NCI-H82 treated with DMSO at 0.1 percent for 48 hours (cell line): Measurements from ENCODE around the gene CCDC85A.
"Not testable (repeated sequence)": the region's sequence is repeated elsewhere in the genome, so short reads cannot be mapped to it uniquely, and the experiment has no call there.

ENCODE experiments used
- DNase-seq: peaks from one replicate; lab custom pipeline; 2025; ENCODE audit not compliant: unreplicated experiment; lab: John Stamatoyannopoulos, UW

CCDC85A gene

DNA sequence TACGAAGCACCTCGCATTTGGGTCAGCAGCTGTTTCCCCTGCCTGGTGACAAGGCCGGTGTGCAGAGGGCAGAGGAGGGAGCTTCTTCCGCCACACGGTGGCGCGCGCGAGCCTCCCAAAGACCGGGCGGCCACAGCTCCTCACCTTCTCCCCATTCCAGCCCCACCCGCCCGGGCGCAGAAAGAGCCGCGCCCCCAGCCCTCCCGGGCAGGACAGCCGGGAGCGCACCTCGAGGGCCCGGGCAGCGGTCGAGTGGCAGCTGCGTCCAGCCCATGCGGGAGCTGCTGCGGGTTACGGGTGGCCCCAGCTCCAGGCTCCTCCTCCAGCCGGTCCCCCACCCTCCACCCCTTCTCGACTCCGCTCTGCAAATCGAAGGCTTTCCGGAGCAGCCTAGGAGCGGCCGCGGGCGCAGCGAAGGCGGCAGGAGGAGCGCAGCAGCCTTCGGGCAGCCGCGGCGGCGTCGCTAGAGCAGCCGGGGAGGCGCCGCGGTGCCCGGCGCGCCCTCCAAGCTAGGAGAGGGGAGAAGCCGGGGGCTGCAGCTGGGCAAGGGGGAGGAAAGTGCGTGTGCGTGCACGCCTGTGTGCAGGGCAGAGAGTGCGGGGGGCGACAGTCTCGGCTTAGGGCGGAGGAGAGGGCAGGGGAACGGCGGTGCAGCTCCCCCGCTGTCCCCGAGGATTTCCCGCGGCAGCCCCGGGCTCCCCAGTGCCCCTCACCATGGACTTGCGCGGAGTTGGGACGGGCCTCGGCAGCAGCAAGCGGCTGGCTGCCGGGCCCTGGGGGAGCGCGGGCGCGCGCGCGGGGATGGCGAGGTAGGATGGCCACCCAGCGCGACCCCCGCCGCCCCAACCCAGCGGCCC is at the start of gene CCDC85A:
Gene CCDC85A, plus strand, starts transcription at position 348 of the 857 bp plus-strand sequence. CDS start 635 bp downstream, outside the sequence.
- peak; percentile 52 for DNase-seq

GRCh38 chr2:56134861-56135260 is 48.9 kb upstream of the CCDC85A start:
- no peak for DNase-seq

DNA sequence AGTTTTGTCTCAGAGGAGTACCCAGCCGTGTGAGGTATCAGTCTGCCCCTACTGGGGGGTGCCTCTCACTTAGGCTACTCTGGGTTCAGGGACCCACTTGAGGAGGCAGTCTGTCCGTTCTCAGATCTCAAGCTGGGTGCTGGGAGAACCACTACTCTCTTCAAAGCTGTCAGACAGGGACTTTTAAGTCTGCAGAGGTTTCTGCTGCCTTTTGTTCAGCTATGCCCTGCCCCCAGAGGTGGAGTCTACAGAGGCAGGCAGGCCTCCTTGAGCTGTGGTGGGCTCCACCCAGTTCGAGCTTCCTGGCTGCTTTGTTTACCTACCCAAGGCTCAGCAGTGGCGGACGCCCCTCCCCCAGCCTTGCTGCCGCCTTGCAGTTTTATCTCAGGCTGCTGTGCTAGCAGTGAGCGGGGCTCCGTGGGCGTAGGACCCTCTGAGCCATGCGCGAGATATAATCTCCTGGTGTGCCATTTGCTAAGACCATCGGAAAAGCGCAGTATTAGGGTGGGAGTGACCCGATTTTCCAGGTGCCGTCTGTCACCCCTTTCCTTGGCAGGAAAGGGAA is 41.2 kb upstream of the CCDC85A start:
- DNase-seq: not testable (repeated sequence)

GRCh38 chr2:56147907-56148306 is 35.9 kb upstream of the CCDC85A start:
- no peak for DNase-seq

DNA sequence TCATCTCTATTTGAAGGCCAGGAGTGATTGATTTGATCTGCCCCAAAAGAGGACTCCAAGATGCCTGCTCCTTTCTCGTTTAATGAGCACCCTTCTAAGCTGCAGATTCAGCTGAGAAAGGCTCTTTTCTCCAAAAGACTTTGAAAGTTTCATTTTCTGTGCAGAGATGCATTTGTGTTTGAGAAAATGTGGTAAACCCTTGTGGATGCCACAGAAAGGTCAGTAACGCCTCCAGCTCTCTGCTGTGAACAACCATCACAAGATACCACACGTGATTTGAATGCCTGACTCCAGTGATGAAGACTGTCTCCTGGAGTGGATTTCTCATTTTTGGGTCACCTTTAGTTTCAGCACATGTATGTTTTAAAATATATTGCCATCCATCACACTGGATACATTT is 35.0 kb upstream of the CCDC85A start:
- DNase-seq: no peak

DNA sequence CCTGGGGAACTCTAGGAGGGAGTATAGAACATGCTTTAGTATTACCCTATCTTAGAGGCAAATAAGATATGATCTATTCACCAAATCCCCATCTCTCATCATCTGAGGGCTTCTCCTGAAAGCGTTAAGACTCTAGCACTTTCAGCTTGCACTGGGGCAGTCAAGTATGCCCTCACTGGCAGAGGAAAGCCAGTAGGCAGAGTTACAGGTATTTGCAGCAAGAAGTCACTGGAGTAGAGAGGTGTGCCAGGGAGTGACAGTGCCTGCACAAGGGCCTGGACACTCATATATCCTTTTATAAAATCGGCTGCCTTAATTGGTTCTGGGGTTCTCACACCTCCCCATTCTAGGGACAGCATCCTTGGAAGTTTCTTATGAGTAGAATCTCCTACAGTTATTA is 31.9 kb upstream of the CCDC85A start:
- no peak for DNase-seq

DNA sequence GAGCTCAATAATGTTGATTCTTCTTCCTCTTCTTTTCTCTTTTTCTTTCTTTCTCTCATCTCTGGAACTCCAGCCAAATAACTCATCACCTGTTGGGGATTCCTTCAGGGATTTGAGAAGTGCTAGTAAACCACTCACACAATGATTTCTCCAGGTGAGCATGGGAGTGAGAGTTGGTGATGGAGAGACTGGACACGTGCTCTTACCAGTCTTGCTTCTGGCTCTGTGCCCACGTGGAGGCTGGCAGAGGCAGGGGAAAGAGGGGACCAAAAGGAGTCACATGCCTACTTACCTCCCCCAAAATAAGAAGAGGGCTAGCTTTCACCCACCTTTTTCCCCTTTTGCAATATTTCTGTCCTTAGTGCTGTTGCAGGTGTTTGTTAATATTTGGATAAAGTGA is 28.6 kb upstream of the CCDC85A start:
- DNase-seq: no peak

DNA sequence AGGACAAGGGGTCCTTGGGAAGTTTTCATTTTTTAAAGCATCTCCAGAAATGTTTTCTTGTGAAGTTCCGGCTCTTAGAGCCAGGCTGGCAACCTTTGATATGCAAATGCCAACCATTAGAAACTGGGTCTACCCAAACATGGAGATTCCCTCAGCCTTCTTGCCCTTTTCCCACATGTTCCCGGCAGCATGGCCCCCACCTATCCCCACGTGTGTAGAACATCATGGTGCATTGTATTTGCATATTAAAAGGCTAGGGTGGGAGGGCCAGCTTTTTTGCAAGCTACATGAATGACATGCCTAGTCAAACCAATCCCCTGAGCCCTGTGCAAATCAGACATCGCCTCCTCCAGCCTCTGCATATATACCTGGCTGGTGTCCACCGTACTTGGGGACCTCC is 23.9 kb upstream of the CCDC85A start:
- DNase-seq: not testable (repeated sequence)

- DNase-seq: no peak
These were observed 15.9 kb upstream of the CCDC85A start for GRCh38 chr2:56167616-56168562.

- no peak for DNase-seq
These were observed 14.3 kb upstream of the CCDC85A start for GRCh38 chr2:56169521-56169920.

DNA sequence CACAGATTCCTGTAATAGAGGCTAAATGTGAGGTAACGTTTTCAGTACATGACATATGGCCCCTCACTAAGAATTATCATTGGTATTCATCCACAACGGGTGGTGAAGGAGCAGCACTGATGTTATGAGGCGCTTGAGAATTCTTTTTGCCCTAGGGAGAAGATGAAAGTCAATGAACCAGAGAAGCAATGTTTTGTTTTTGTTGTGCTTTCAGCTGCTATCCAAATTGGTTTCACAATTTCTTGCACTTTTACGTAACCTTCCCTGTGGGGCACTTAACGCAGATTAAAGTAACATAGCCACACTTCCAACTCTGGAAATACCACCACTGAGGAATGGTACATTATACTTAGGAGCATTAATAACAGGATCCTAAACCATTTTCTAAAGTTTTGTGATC is 13.3 kb upstream of the CCDC85A start:
- no peak for DNase-seq

- DNase-seq: no peak
These were observed 12.8 kb upstream of the CCDC85A start for GRCh38 chr2:56170988-56171387.

GRCh38 chr2:56175779-56176178 is 8.0 kb upstream of the CCDC85A start:
- no peak for DNase-seq

DNA sequence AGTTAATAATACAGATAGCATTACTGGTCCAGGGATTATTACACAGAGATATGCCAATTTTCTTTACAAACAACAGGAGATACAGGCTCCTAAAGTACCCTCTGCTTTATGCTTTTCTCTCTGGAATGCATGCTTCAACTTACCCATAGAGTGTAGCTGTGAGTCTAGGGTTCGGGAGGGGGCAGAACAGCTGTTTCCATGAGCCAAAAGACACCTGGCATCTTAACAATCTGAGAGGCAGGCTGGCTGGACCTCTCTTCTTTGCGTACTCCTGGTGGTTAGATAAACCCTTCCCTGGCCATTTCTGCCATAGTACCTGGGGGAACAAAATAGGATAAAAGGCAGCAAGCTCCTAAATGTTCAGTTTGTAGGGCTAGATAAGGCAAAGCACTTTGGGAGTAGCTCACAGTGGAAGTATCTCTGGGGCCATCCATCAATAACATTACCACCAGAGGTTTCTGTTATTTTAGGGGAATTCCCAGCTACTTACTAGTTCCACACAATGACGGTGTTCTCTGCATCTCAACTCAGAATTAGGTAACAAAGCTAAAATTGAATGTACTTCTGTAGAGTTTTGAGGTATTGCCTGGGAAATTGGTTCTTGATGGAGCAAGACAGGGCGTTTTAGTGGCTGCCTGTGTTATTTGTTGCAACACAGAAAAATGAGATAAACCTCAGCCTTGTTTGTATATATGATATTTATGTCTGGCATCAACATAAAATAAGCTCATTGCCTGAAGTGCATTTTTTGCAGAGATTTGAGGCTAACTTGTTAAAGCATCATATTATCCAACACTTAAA is 6.2 kb upstream of the CCDC85A start:
- DNase-seq: no peak

DNA sequence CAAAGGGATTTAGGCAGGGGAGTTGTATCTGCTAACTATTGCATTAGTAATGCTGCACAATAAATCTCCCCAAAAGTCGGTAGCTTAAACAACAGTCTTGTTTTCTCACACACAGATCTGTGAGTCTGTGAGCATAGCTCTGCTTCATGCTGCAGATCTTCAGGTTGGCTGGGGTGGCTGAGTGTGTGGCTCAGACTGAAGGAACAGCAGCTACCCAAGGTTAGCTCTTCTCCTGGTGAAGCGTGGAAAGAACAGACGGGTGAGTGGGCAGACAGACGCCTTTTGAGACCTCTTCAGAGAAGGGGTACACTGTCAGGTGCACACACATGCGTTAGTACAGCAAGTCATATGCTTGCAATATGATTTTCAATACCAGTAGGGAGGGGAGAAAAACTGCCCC is 3.9 kb upstream of the CCDC85A start:
- no peak for DNase-seq

- DNase-seq: no peak
These were observed 1.4 kb upstream of the CCDC85A start for GRCh38 chr2:56182420-56182819.

DNA sequence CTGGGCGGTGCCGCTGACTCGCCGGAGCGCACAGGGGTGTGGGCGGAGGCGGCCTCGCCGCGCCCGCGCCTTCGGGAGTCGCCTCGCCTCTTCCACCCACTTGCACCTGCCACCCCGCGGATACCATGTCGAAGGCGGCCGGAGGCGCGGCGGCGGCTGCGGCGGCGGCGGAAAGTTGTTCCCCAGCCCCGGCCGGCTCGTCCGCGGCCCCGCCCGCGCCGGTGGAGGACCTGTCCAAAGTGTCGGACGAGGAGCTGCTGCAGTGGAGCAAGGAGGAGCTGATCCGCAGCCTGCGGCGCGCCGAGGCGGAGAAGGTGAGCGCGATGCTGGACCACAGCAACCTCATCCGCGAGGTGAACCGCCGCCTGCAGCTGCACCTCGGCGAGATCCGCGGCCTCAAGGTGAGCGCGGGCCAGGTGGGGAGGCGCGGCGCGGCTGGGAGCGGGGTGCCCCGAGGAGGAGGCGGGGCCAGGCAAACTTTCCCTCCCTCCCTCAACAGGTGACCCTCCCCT is 766 bp downstream of the CCDC85A start:
- DNase-seq: no peak

DNA sequence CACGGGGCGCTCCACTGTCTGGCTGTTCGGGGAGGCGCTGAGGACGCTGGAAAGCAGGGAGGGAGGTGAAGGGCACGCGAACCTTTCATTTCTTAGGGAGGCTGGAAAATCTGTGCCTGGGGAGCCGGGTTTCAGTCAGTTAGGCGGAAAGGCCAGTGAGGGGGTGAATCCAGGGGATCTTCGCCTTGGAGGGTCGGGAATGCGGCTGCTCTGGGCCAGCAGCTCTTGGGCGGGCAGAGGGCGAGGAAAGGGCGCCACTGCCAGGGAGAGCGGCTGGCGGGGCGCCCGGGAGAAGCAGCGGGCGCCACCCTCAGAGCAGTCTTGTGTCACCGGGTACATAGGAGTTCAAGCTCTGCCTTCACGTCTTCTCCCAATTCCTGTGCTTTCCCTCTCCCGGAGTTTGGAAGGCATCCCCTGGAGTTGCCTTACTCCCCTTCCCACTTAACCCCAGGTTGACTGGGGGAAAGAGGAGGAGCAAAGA is 1.4 kb downstream of the CCDC85A start:
- DNase-seq: no peak

DNA sequence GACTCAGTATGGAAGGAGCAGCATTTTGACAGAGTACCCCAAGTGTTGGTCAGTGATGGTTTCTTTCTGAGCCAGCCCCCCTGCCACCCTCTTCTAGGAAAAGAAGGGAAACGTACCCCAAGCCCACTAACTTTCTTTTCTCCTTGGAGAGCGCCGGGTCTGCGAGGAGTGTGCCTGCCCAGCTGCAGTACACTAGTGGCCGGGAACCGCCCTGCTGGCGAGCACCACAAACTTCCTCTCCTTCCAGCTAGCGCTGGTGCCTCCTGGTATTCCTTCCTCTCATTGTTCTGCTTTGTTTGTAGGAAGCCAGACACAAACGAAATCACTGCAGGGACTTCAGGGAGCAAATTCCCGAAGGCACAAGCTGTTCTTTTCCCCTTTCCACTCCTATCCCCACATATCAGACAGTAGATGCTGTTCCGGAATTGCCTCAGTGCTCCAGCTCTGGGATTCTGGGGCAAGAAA is 1.8 kb downstream of the CCDC85A start:
- no peak for DNase-seq

DNA sequence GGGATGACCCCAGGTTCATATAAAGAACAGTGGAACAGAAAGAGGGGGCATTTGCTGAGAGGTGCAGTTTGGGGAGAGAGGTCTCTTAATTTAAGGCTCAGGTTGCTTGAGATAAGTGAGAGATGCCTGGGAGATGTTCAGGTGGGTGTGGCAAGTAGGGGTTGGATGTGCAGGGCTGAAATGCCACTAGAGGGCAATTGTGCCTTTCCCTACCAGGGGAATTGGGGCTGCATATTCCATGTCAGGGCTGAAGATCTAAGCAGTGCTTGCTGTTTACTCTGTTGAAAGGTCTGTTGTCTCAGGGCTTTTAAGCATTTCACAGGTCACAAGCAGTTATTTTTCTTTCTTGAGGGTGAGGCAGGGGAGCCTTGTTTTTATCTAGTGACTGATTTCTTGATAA is 7.8 kb downstream of the CCDC85A start:
- peak; percentile 19 for DNase-seq
